Amniotic stem cell (primary cell): ENCODE results near the gene PPP1R3E.
A peak's percentile ranks its signal among the peaks of the same experiment; 100 is the strongest.
"Not testable (repeated sequence)": the region's sequence is repeated elsewhere in the genome, so short reads cannot be mapped to it uniquely, and the experiment has no call there.

Experiments
- DNase-seq: peaks from one replicate; lab custom pipeline; 2025; lab: John Stamatoyannopoulos, UW

Gene PPP1R3E

GRCh38 chr14:23297611-23298277 lies 4.9 kb downstream of the PPP1R3E start:
- no peak for DNase-seq

GRCh38 chr14:23297096-23297495 lies 5.6 kb downstream of the PPP1R3E start:
- no peak for DNase-seq

GRCh38 chr14:23296012-23296777 lies 6.5 kb downstream of the PPP1R3E start:
- DNase-seq, result no peak

GRCh38 chr14:23294734-23295561 lies 7.7 kb downstream of the PPP1R3E start:
- DNase-seq, result peak; percentile 47

- DNase-seq, result no peak
Observed at GRCh38 chr14:23286902-23287479, 15.7 kb downstream of the PPP1R3E start.

GRCh38 chr14:23286020-23286901 lies 16.4 kb downstream of the PPP1R3E start, which contains the start of gene HOMEZ:
TSS of gene HOMEZ (minus strand) at chr14:23286132. CDS start at chr14:23285952, 180 bp downstream.
- DNase-seq, result peak; percentile 94

GRCh38 chr14:23285530-23286019 lies 17.1 kb downstream of the PPP1R3E start:
- DNase-seq, result no peak

GRCh38 chr14:23284654-23285529 lies 17.8 kb downstream of the PPP1R3E start:
- DNase-seq, result no peak

GRCh38 chr14:23281247-23281646 lies 21.4 kb downstream of the PPP1R3E start:
- DNase-seq, result no peak

GRCh38 chr14:23277928-23278327 lies 24.7 kb downstream of the PPP1R3E start:
- DNase-seq, result not testable (repeated sequence)

- DNase-seq, result no peak
Observed at GRCh38 chr14:23277189-23277588, 25.5 kb downstream of the PPP1R3E start.

GRCh38 chr14:23275412-23275811 lies 27.2 kb downstream of the PPP1R3E start:
- DNase-seq, result no peak

GRCh38 chr14:23269193-23269592 lies 33.5 kb downstream of the PPP1R3E start:
- DNase-seq, result no peak

GRCh38 chr14:23260849-23261248 lies 41.8 kb downstream of the PPP1R3E start:
- DNase-seq, result not testable (repeated sequence)

- DNase-seq, result no peak
Observed at GRCh38 chr14:23259426-23259825, 43.2 kb downstream of the PPP1R3E start.

GRCh38 chr14:23258256-23258655 lies 44.4 kb downstream of the PPP1R3E start:
- DNase-seq, result no peak

- DNase-seq, result no peak
Observed at GRCh38 chr14:23252420-23253333, 50.0 kb downstream of the PPP1R3E start.

- DNase-seq, result no peak
Observed at GRCh38 chr14:23252006-23252405, 50.7 kb downstream of the PPP1R3E start.

- DNase-seq, result no peak
Observed at GRCh38 chr14:23249824-23250223, 52.8 kb downstream of the PPP1R3E start.
